Activated CD4-positive, alpha-beta T cell treated with anti-CD3 and anti-CD28 coated beads, Interleukin-2, amount 50 U/mL, for 1 hour (primary cell): ENCODE measurements around the gene ANAPC1.
"Not testable (repeated sequence)": the region's sequence is repeated elsewhere in the genome, so short reads cannot be mapped to it uniquely, and the experiment has no call there.

Experiments used
- DNase-seq: peaks from one replicate; pipeline ENCODE4 v3.0.0-alpha.2; 2020

Gene ANAPC1, protein sequence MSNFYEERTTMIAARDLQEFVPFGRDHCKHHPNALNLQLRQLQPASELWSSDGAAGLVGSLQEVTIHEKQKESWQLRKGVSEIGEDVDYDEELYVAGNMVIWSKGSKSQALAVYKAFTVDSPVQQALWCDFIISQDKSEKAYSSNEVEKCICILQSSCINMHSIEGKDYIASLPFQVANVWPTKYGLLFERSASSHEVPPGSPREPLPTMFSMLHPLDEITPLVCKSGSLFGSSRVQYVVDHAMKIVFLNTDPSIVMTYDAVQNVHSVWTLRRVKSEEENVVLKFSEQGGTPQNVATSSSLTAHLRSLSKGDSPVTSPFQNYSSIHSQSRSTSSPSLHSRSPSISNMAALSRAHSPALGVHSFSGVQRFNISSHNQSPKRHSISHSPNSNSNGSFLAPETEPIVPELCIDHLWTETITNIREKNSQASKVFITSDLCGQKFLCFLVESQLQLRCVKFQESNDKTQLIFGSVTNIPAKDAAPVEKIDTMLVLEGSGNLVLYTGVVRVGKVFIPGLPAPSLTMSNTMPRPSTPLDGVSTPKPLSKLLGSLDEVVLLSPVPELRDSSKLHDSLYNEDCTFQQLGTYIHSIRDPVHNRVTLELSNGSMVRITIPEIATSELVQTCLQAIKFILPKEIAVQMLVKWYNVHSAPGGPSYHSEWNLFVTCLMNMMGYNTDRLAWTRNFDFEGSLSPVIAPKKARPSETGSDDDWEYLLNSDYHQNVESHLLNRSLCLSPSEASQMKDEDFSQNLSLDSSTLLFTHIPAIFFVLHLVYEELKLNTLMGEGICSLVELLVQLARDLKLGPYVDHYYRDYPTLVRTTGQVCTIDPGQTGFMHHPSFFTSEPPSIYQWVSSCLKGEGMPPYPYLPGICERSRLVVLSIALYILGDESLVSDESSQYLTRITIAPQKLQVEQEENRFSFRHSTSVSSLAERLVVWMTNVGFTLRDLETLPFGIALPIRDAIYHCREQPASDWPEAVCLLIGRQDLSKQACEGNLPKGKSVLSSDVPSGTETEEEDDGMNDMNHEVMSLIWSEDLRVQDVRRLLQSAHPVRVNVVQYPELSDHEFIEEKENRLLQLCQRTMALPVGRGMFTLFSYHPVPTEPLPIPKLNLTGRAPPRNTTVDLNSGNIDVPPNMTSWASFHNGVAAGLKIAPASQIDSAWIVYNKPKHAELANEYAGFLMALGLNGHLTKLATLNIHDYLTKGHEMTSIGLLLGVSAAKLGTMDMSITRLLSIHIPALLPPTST (N-terminal part only)

DNA sequence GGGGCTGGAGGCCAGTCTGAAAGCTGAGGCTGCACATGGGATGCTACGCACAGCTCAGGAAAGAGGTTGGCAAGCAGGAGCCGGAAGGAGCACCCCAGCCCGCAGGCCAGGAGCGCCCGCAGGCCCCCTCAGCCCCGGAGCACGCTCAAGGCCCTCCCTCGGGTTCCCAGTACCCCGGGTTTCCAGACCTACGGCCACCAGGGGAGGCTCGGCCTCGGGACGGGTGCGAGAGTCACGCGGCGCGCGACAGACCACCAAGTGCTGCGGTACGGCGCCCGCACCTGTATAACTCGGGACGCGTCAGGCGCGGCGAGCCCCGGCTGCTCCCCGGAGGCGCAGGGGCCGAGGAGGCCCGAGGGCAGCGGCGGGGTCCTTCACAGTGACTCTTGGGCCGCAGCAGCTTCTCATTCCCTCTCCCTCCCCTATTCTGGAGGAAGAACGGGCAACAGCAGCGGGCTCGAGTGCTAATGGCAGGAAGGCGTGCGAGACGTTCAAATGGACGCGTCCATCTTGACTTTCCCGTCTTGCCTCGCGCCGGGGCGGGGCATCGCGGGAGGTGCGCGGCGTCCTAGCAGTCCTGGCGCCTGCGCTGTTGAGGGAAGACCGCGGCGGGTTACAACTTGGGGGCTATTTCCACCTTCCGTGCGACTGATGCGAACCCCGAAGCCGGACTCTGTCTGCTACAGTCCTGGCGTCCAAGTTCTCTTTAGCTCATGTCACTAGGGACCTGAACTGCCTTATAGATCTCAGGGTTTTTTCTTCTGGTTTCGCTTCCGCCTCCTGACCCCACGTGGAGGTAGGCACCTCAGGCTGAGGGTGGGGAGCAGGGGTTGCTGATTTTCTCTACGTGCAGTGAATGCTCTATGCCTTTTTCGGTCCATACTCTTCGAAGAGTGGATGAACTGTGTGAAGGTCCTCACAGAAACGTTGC lies at the start of gene ANAPC1:
TSS of gene ANAPC1 (minus strand) at position 533 of the 931 bp plus-strand sequence. CDS start 3,368 bp downstream, outside the sequence.
- DNase-seq = peak; percentile 79

GRCh38 chr2:111932841-111933291 lies 48.9 kb upstream of the ANAPC1 start:
- no peak for DNase-seq

DNA sequence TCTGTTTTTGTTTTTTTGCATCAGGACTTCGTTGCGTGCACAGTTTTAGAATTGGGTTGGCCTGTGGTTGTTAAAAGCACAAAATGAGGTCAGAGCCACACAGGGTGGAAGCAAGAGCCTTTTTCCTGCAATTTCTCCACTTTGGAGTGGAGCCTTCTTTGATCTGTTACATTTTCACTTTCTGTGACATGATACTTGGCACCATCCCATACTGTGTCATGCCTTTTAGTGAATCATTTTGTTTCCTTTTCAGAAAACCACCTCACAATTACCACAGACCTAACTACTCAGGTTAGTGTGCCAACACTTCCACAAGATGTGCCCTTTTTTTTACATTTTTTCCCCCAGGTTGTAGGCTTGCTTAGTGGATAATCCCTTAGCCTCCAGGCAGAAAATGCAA lies 46.9 kb upstream of the ANAPC1 start:
- no peak for DNase-seq

DNA sequence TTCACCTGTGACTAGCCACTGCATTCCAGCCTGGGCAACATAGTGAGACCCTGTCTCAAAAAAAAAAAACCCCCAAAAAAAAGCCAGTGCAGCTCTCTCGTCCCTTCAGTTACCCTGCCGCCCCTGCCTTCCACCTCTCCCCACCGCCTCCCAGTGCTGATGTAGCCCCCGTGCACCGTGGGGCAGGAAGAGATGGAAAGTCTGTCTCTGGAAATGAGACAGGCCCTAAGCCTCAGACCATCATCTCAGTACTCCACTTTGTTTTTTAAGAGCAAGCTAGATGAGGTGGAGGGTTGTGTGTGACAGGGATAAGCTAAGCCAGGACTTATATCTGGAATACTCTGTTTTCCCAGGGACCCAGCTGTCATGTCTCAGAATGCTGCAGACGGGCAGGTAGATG lies 46.4 kb upstream of the ANAPC1 start:
- DNase-seq = no peak

DNA sequence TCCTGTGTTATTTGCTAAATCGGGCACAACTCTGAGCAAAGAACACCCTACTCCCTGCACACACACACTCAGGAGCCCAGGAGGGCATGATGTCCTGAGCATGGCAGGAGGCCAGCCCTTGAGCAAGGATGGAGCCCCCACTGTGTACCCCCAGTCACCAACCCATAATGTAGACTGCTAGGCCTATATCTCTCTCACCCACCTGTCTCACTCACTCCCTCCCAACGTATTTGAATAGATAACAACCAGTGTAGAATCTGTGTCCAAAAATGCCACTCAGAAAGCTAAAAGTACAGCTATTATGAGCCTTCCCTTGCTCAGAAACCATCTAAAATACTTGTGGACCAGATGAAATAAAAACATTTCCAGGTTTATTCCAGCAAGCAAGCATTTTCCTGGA lies 43.7 kb upstream of the ANAPC1 start:
- DNase-seq = no peak

GRCh38 chr2:111924617-111925107 lies 40.7 kb upstream of the ANAPC1 start:
- DNase-seq = no peak

GRCh38 chr2:111923276-111923804 lies 39.3 kb upstream of the ANAPC1 start:
- DNase-seq = no peak

DNA sequence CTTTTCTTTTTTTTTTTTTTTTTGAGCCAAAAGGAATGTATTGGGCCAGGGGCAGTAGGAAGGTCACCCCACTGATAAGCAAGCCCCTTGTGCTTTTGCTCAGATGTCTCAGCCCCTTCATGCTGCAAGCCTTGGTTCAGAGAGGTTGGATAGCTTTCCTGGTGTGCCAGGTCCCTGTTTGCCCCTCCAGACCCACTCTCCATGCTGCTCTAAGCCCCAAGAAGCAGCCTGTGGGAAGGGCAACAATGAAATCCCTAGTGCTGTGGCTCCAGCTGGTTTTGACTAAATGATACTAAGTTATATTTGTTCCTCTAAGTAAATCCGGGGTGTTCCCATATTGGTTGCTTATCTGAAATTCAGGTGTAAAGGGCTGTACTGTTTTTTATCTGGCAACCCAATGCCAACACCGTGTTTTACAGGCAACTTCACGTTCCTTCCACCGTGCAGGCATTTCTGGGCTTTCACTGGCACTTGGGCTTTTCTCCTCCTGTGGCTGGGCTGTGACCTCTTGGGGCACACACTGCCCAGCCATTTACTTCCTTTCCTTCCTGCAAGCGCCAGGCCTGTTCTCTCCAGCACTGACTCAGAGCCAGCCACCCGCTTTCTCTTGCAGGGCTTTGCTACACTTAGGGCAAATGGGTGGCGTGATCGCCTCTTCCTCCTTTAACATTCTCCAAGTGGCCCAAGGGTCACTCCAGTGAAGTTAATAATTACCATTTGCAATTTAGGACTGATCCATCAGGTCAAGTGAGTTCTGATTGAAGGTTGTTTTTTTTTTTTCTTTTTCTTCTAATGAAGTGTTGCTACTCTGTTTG lies 36.0 kb upstream of the ANAPC1 start:
- no peak for DNase-seq

- DNase-seq = no peak
Measured at GRCh38 chr2:111919365-111919764, 35.4 kb upstream of the ANAPC1 start.

DNA sequence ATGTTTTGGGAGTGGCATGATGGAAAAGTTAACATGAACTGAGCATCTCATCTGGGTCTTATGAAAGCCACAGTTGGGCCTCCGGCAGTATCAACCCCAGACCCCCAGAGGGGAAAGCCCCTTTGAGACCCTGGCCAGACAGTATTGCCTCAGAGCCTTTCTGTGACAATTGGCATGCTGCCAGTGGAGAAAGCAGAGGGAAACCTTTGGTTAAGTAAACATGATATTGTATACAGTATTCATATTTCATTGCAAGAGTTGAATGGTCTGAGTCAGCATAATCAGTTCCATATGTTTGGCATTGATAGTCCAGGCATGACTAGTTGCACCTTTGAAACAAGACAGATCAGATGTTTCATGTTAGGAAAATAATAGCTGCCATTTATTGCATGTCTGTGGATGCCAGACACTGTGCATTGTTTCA lies 34.4 kb upstream of the ANAPC1 start:
- no peak for DNase-seq

- DNase-seq = no peak
Measured at GRCh38 chr2:111917106-111917505, 33.1 kb upstream of the ANAPC1 start.

DNA sequence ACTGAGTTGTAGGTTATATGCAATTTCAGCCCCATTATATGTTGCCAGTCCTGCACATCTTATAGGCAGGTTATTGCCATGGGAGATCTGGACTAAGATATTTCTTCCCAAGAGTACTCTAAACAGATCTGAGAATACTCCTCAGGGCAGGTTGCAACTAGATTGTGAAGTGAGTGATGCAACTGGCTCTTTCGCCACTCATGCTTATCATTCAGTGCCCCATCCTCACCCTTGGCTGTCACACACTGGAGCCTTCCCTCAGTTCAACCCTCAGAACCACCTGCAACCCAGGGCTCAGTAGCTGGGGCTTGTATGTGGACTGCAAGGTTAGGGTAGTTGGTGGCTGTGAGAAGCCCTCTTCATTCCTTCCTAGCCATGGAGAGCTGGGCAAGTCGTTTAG lies 28.6 kb upstream of the ANAPC1 start:
- DNase-seq = no peak

DNA sequence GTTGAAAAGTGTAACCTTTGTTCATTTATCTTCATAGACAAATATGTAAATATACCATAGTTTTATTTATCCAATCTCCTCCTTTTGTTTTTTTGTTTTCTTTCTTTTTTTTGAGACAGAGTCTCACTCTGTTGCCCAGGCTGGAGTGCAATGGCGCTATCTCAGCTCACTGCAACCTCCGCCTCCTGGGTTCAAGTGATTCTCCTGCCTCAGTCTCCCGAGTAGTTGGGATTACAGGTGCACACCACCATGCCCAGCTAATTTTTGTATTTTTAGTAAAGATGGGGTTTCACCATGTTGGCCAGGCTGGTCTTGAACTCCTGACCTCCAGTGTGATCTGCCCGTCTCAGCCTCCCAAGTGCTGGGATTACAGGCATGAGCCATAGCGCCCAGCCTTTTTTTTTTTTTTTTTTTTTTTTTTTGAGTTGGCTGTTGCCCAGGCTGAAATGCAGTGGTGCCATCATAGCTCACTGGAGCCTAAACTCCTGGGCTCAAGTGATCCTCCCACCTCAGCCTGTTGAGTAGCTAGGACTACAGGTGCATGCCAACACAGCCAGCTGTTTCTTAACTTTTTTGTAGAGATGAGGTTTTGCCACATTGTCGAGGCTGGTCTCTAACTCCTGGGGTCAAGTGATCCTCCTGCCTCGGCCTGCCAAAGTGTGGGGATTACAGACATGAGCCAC lies 27.4 kb upstream of the ANAPC1 start:
- DNase-seq = not testable (repeated sequence)

- no peak for DNase-seq
Measured at GRCh38 chr2:111910609-111911277, 26.8 kb upstream of the ANAPC1 start.

- not testable (repeated sequence) for DNase-seq
Measured at GRCh38 chr2:111909997-111910396, 26.0 kb upstream of the ANAPC1 start.

GRCh38 chr2:111909079-111909478 lies 25.1 kb upstream of the ANAPC1 start:
- no peak for DNase-seq

DNA sequence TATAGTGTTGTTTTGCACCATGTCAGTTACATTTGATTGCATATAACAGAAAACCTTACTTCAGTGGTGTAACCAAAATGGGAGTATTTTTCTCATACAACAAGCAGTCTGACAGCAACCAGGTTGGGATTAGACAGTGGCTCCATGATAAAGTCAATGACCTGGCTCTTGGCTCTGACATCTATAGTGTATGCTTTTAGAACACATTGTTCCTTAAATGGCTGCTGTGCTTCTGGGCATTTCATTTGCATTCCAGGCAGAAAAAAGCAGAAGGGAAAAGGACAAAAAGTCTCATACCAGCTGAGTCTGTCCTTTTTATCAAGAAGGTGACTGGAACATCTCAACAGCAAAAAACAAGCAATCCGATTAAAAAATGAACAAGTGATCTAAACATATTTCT lies 24.6 kb upstream of the ANAPC1 start:
- no peak for DNase-seq

DNA sequence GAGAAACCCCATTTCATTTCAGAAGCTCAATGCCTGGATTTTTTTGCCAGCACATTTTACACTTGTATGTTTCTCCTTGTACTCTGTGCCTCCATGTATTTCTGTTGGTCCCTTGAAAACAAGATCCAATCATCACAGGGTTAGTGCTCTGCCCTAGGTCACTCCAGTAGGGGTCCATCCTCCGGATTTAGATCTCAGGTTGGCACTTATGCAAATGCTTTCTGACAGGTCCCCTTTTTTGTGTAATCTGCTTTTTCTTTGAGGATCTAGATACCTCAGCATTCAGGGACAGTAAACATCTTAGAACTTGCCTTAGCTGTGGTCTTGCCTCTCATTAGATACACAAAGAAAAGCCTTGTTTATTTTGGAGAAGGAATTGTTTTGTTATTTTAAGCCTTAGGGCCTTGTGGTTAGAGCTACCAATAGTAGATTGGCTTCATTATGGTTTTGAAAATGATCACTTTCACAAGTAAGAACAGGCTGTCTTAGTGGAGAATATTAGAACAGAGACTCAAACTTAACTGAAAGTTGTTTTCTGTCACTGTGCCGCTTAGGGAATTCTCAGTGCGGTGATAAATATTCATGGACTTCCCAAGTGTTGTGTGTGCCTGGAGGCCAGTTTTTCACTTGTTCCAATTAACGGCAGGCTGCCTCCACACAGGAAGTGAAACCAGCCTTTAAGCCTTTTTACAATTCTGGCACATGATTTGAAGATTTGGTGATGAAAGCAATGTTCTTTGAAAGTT lies 22.2 kb upstream of the ANAPC1 start:
- no peak for DNase-seq

GRCh38 chr2:111905475-111905869 lies 21.5 kb upstream of the ANAPC1 start:
- DNase-seq = not testable (repeated sequence)
